ENCODE results near the gene ERP27.

The ERP27 gene

DNA sequence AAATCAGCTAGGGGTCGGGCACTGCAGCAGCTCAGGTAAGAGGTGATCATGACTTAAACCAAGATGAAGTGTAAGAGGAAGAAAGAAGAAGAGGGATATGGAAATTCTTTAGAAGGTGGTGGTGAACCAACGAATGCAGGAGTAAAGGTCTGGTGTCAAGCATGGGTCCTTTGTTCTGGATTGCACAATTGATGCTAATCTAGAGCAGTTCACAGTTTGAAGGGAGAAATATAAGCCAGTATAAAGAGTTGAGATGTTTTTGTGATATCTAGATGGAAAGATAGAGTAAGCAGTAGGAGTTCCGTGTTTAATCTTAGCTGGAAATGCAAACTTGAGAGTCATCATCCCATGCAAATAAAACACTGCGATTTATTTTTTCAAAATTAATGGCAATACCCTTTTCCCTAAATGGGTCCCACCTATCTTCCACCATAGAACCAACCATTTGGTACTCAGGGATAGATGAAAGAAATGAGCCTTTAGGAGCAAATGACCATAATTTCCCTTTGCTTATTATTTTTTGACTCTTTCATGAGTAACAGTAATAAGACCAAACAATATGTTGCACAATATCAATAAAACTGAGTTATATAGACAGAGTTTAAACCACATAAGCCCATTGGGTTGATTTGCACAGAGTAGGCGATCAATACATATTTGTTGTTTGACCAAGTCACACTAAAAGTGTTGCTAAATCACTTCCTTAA is 37.7 kb downstream of the ERP27 start:
- DNase-seq, result no peak

GRCh38 chr12:14896521-14897169 is 41.7 kb downstream of the ERP27 start:
- peak; percentile 84 for DNase-seq

DNA sequence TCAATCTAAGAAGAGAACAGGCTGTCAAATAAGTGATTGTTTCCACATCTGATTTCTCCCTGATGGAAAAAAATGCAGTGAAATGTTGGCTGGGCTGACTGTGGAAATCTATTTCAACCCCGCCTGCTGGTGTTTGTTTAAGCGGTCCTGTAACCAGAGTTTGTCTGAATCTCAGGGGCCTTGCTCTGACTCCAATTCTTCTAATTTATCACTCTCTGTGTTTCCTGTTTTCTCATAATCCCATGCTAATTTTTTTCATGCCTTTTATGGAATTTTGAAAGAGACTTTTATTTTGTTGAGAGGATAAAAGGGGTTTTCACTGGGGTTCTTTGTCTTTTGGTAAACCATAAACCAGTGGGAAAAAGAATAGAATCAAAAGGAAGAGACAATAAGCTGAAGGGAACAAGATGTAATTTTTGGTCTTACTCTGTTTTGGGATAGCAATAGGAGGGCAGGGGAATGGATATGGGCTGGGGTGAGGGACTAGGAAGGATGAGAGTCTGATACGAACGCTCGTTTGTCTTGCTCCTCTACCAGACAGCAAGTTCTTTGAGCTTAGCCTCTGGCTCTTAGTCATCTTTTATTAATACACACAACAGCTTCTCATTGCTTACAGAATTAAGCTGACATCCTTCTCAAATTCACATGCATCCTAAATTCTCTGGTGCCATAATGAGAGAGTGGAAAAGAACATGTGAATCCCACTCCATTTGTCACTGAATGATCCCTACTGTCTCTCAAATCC is 44.7 kb downstream of the ERP27 start:
- no peak for DNase-seq

GRCh38 chr12:14892726-14893505 is 45.4 kb downstream of the ERP27 start:
- peak; percentile 26 for DNase-seq

DNA sequence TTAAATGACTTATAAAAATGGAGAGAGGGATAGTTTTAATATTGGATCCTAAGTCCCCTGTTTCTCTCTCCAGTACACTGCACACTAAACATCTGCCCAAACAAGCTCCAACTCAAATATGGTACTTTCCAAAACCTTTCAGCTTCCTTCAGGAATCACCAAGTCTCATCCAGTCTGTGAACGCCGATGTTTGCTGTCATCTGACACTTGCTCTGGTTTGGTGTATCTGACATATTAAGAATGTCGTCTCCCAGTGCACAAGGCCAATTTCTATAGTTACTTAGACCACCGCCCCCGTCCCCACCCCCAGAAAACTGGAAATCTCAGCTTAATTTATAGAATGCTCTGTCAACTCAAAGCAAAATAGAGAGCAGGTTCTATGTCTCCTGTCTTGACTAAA is 47.6 kb downstream of the ERP27 start:
- no peak for DNase-seq

DNA sequence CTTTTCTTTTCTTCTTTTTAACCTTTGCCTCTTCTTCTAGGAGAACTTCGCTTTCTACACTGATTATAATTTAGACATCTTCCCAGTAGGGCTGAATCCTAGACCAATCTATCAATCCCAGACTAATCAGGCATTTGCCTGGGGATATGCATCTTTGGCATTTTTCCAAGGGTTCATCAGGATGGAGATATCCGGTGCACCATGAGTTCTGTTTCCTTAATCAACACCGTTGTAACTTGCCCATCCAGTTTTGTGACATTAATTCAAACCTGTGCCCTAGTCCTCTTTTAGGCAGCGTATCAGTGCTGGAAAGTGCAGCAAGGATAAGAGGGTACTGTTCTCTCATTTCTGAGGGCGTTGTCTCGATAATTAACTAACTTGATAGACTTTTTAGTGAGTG is 52.1 kb downstream of the ERP27 start:
- DNase-seq, result no peak

GRCh38 chr12:14885718-14886221 is 52.6 kb downstream of the ERP27 start, which contains the start of gene MGP:
Gene MGP (minus strand): TSS chr12:14885854. CDS start chr12:14885791, 63 bp downstream.
- DNase-seq, result peak; percentile 44

GRCh38 chr12:14884458-14884878 is 53.9 kb downstream of the ERP27 start:
- peak; percentile 96 for DNase-seq

- no peak for DNase-seq
Measured at GRCh38 chr12:14883686-14884085, 54.7 kb downstream of the ERP27 start.

DNA sequence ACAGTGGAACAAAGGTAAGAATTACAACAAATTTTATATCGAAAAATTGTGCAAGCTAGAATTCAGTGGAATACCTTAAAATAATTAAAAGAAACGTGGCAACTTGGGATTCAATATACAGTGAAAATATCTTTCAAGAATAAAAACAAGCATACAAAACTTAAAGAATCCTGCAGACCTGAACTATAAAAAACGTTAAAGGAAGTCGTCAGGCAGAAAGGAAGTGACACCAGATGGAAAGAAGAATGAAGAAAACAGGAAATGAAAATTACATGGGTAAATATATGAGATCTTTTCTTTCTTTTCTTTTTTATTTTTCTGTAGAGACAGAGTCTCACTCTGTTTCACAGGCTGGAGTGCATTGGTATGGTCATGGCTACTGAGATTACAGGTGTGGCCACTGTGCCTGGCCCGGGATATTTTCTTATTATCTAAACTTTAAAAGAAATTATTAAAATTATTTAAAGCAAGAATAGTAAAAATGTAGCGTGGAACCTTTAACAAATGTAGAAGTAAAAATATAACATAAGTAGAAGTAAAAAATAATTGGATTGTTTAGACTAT is 57.4 kb downstream of the ERP27 start:
- no peak for DNase-seq

DNA sequence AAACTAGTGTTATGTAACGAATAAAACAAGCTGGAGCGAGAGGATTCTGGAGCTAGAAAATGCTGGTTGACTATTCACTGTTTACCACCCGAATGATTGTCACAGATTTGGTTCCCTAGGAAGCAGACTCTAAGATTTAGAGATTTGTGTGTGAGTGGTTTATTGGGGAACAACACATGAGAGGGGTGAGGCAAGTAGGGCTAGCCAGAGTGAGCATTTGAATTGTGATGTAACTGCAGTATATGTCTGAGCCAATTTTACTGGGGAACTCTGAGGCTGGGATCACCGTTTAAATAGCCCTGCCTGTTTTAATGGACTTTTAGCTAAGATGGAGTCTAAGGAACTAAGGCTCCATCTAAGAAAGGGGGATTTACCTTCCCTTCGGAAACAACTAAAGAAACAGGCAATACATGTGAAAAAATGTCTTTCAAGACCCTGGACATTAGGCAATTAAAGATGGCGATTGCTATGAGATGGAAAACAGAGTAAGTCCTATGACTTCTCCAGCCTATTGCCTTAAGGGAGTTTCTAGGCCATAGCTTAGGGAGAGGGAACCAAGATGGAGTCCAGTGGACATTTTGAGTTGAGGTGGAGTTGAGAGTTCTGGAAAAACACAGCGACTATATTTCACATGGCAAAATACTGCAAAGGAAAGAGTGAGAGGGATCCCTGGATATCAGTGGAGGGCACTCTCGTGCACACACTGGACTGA is 59.0 kb downstream of the ERP27 start:
- DNase-seq, result no peak

DNA sequence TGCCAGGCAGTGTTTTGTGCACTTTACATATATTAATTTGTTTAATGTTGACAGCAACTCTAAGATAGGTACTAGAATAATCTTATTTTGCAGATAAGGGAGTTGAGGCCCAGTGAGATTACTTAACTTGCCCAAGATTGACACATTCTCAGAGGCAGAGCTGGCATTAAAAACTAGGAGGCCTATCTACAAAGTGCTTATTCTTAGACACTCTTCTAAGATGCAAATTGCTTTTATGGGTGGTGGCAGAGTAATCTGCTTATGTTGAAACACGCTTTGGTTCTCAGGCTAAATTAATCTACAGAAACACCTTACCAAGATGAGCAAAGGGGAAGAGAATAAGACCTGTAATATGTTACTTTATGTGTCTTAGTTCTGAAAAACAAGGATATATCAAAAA is 59.8 kb downstream of the ERP27 start:
- no peak for DNase-seq

DNA sequence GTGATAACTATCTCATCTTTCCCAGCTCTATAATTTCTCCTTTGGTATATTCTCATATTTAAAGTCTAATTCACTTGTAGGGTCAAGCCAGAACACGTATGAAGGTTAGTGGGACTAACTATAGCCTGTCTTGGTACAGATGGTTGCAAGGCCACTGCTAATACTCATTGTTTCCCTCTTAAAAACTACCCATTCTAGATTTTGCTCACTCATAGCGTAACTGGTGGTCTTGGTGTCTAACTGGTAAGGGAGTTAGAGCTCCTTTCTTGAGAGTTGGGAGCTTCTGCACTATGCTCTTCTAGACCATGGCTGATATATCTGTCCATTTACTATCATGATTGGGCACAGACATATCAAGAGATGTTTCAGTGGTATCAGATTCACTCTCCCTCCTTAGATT is 61.5 kb downstream of the ERP27 start:
- no peak for DNase-seq

DNA sequence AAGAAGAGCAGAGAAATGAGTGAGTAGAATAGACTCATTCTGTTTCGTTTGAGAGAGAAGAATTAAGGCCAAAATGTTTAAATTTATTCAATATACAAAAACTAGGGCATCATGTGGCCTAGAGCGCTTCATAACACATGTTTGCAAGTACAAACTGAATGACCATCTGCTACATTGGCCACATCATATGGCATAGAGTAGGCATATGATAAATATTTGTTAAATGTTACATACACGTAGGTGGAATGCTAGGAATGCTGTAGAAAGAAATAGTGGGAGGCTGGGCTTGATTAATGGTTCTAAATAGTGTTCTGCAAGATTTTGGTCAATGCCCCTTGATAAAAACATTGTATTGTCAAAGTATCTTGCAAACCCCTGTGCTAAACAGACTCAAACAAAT is 63.5 kb downstream of the ERP27 start:
- DNase-seq, result no peak

GRCh38 chr12:14873440-14874185 is 64.7 kb downstream of the ERP27 start:
- peak; percentile 53 for DNase-seq

DNA sequence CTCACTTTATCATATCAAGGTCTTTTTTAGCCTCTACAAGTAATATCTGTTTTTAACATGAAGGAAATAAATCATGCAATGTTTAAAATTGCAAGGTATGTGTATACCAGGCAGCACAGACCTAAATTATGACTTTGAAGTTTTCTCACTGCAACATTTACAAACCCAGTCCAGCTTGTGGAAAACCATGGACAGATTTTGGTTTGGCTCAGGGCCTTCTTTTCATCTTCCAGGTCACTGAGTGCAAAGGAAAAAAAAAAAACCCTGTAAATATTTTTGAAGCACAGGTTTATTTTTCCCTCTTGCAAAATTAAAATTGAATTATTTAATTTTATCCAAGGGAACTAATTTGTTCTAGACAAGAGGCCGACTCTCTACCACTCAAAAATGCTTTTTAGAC is 66.5 kb downstream of the ERP27 start:
- DNase-seq, result no peak

- no peak for DNase-seq
Measured at GRCh38 chr12:14871247-14871646, 67.1 kb downstream of the ERP27 start.

- DNase-seq, result no peak
Measured at GRCh38 chr12:14868916-14869506, 69.3 kb downstream of the ERP27 start.

Data from hematopoietic multipotent progenitor cell treated with erythropoietin and hydrocortisone succinate and interleukin-3 and kit ligand, for 4 days (in vitro differentiated cells).